ENCODE results near the gene PLA2G15.

The PLA2G15 gene

DNA sequence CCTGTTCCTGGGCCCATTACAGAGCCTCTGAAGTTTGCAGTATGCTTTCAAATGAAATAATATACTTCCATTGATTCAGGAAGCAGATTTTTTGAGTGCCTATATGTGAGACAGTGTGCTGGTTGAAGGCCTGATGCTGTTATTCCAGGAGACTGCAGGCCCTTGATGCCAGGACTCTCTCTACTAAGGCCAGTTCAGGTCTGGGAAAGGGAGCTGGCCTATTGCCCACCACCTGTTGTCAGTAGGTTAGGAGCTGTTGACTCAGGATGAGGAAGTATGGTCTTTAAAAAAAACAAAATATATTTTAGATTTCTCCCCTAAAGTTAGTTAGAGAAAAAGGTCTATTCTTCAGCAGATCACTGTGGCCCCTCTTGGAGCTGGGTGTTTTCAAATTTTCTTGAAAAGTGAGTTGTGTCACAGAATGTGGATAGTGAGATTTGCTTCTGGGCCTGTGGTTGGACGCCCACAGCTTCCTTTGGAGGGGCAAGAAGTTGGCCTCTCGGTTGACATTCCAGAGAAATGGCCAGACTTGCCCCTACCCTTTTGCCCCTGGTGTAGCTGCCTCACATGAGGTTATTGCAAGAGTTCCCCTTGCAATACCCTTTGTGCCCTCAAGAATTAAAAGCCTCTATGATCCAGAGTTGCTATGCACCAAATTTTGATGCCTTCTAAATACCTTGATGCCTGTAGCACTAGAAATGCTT lies 17.2 kb upstream of the PLA2G15 start:
- H3K4me3 ChIP-seq (ENCODE audit: low read length) = no peak overlapping the region
- TF ChIP-seq, protein P1, sequence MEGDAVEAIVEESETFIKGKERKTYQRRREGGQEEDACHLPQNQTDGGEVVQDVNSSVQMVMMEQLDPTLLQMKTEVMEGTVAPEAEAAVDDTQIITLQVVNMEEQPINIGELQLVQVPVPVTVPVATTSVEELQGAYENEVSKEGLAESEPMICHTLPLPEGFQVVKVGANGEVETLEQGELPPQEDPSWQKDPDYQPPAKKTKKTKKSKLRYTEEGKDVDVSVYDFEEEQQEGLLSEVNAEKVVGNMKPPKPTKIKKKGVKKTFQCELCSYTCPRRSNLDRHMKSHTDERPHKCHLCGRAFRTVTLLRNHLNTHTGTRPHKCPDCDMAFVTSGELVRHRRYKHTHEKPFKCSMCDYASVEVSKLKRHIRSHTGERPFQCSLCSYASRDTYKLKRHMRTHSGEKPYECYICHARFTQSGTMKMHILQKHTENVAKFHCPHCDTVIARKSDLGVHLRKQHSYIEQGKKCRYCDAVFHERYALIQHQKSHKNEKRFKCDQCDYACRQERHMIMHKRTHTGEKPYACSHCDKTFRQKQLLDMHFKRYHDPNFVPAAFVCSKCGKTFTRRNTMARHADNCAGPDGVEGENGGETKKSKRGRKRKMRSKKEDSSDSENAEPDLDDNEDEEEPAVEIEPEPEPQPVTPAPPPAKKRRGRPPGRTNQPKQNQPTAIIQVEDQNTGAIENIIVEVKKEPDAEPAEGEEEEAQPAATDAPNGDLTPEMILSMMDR (conservative IDR thresholded peaks at IDR 0.05; ENCODE audit: low read length) = no peak
- no peak for DNase-seq (ENCODE audit: low read depth)

DNA sequence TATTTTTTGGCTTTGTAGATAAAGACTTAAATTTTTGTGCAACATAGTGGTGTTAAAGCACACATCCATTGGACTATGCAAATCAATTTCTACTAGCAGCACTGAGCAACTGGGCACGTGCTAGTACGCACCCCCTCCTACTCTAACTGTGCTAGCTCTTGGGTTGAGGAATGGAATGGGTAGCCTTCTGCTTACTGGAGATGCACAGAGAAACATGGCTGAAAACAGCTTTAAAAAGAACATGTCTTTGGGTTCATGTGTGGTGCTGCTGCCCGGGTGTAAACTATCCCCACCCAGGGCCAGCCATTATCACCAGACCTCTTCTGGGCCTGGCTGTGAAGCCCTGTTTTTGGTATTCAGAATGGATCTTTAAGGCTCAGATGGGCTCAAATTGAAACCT lies 16.5 kb upstream of the PLA2G15 start:
- no peak overlapping the region for H3K4me3 ChIP-seq (ENCODE audit: low read length)
- DNase-seq (ENCODE audit: low read depth) = no peak
- TF ChIP-seq, protein P1 (conservative IDR thresholded peaks at IDR 0.05; ENCODE audit: low read length) = no peak

DNA sequence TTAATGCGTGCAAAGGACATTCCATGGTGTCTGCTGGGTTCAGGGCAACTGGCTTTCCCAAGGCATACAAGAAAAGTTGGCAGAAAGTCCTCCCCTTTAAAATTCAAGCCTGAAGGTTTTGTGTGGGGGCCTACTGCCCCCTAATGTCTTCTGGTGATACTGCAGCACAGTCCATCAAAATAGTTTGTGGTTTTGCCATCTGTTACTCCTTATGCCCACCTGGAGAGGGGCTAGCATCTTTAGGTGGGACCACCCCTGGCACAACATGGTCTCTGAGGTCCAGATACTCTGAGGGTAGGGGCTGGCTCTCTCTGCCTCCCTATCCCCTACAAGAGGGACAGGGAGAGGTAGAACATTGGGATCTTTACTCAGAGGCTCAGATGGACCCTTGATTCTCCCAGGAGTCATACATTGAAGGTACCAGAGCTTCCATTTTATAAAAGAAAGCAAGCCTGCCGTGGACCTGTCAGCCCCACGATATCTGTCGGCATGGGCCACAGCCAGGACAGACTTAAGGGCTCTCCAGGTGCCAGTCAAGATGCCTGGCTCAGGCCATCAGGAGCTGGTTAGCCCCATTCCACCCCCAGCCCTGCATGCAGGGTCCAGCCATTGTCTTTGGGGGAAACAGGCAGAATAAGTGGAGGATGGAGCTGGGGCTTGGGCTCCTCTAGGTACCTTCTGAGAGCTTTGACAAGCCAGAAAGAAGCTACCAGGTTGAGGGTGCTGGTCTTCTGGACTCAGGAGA lies 15.6 kb upstream of the PLA2G15 start:
- DNase-seq (ENCODE audit: low read depth) = peak; percentile 79
- TF ChIP-seq, protein P1 (conservative IDR thresholded peaks at IDR 0.05; ENCODE audit: low read length) = peak; percentile 89
- H3K4me3 ChIP-seq (ENCODE audit: low read length) = no peak overlapping the region

DNA sequence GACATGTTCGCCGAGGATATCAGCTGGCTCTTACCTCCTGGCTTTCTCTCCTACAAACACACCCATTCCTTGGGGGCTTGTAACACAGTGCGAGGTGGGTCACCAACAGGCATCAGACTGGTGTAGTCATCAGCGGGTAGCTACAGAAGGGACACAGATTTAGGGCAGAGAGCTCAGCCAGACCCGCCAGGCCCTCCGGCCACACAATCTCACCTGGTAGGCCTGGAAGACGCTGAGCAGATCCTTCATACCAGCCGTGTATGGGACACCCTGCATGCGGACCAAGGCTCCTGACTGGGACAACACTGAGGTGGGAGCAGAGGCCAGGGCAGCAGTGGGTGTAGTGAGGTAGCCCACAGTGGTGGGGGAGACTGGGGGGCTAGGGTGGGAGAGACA lies 15.0 kb upstream of the PLA2G15 start:
- no peak for DNase-seq (ENCODE audit: low read depth)
- TF ChIP-seq, protein P1 (conservative IDR thresholded peaks at IDR 0.05; ENCODE audit: low read length) = no peak
- H3K4me3 ChIP-seq (ENCODE audit: low read length) = no peak overlapping the region

DNA sequence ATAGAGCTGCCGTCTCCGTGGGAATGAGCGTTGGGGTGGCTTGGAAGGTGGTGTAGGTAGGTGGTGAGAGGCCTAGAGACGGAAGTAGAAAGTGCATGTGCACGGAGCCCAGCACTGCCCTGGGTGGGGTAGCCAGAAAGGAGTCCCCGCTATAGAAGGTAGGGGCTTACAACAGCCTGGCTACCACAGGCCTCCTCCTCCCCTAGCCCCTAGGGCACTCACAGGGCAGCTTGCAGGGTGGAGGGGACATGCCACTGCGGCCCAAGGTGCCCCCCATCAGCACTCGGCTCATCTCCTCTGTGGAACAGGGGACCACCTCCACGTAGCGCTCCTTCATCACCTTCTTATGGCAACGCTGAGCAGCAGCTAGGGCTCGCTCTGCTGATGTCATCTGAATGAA lies 14.2 kb upstream of the PLA2G15 start:
- TF ChIP-seq, protein P1 (conservative IDR thresholded peaks at IDR 0.05; ENCODE audit: low read length) = no peak
- no peak for DNase-seq (ENCODE audit: low read depth)
- H3K4me3 ChIP-seq (ENCODE audit: low read length) = no peak overlapping the region

DNA sequence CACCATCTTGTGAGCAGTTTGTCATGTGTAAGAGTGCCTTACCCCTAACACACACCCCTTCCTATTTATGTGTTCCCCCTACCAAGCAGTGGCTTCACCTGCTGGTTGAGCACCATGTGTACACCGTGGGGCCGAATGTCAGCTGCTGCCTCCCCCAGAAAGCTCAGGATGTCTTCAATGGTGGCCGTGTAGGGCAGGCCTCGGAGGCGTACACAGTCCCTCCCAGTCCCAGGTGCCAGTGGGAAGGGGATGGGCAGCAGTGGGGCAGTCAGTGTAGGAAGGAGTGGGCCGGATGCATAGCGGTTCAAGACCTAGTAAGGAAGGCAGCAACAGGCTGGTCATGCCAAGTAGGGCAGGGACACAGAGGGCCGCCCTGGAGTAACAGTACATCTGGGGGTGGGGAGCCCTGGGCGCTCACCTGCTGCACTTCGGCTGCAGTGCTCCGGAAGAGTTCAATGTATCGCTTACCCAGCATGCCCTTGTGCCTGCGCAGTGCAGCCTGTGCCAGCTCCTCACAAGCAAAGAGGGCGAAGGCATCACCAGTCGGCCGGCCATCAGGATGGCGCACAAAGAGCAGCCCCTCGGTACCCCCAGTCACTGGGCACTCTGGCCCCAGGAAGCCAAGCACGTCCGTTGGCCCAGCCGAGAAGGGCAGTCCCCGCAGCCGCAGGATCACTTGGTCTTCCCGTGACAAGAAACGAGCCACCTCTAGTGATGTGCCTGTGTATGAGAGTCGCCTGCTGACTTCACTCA lies 13.6 kb upstream of the PLA2G15 start:
- no peak for DNase-seq (ENCODE audit: low read depth)
- TF ChIP-seq, protein P1 (conservative IDR thresholded peaks at IDR 0.05; ENCODE audit: low read length) = no peak
- no peak overlapping the region for H3K4me3 ChIP-seq (ENCODE audit: low read length)

All from AG10803 (cell line).